Right forelimb (tissue), 1 donor: Measurements from ENCODE around the gene VSNL1.

Experiments used
- DNase-seq: peaks from one replicate; pipeline ENCODE4 v3.0.0-alpha.2; 2018

The VSNL1 gene

GRCh38 chr2:17584689-17585088, 44.2 kb downstream of the VSNL1 start:
- DNase-seq, result no peak

- DNase-seq, result no peak
Observed at GRCh38 chr2:17587469-17587868, 47.0 kb downstream of the VSNL1 start.

- no peak for DNase-seq
Observed at GRCh38 chr2:17588031-17588430, 47.5 kb downstream of the VSNL1 start.

GRCh38 chr2:17589406-17590035, 49.0 kb downstream of the VSNL1 start:
- no peak for DNase-seq

GRCh38 chr2:17590342-17590911, 49.9 kb downstream of the VSNL1 start:
- DNase-seq, result no peak

GRCh38 chr2:17591846-17592245, 51.4 kb downstream of the VSNL1 start:
- DNase-seq, result no peak

GRCh38 chr2:17592731-17593409, 52.4 kb downstream of the VSNL1 start:
- DNase-seq, result no peak

- no peak for DNase-seq
Observed at GRCh38 chr2:17593445-17593840, 52.9 kb downstream of the VSNL1 start.

- DNase-seq, result no peak
Observed at GRCh38 chr2:17593841-17594491, 53.5 kb downstream of the VSNL1 start.

GRCh38 chr2:17594533-17595401, 54.3 kb downstream of the VSNL1 start:
- peak; percentile 46 for DNase-seq

- DNase-seq, result no peak
Observed at GRCh38 chr2:17599617-17600016, 59.1 kb downstream of the VSNL1 start.

GRCh38 chr2:17600556-17601204, 60.2 kb downstream of the VSNL1 start:
- DNase-seq, result no peak

- DNase-seq, result no peak
Observed at GRCh38 chr2:17604050-17604449, 63.6 kb downstream of the VSNL1 start.

- no peak for DNase-seq
Observed at GRCh38 chr2:17605696-17606095, 65.2 kb downstream of the VSNL1 start.

GRCh38 chr2:17606851-17607250, 66.4 kb downstream of the VSNL1 start:
- no peak for DNase-seq

GRCh38 chr2:17607379-17607778, 66.9 kb downstream of the VSNL1 start:
- DNase-seq, result no peak

GRCh38 chr2:17608251-17608650, 67.8 kb downstream of the VSNL1 start:
- DNase-seq, result no peak

- DNase-seq, result no peak
Observed at GRCh38 chr2:17610521-17610920, 70.0 kb downstream of the VSNL1 start.

- DNase-seq, result no peak
Observed at GRCh38 chr2:17611036-17611435, 70.5 kb downstream of the VSNL1 start.

GRCh38 chr2:17614174-17614930, 73.9 kb downstream of the VSNL1 start:
- peak; percentile 7 for DNase-seq

GRCh38 chr2:17615147-17615546, 74.7 kb downstream of the VSNL1 start:
- DNase-seq, result no peak
